ENCODE results near the gene SKAP1.
"Not testable (repeated sequence)": the region's sequence is repeated elsewhere in the genome, so short reads cannot be mapped to it uniquely, and the experiment has no call there.

Gene SKAP1

DNA sequence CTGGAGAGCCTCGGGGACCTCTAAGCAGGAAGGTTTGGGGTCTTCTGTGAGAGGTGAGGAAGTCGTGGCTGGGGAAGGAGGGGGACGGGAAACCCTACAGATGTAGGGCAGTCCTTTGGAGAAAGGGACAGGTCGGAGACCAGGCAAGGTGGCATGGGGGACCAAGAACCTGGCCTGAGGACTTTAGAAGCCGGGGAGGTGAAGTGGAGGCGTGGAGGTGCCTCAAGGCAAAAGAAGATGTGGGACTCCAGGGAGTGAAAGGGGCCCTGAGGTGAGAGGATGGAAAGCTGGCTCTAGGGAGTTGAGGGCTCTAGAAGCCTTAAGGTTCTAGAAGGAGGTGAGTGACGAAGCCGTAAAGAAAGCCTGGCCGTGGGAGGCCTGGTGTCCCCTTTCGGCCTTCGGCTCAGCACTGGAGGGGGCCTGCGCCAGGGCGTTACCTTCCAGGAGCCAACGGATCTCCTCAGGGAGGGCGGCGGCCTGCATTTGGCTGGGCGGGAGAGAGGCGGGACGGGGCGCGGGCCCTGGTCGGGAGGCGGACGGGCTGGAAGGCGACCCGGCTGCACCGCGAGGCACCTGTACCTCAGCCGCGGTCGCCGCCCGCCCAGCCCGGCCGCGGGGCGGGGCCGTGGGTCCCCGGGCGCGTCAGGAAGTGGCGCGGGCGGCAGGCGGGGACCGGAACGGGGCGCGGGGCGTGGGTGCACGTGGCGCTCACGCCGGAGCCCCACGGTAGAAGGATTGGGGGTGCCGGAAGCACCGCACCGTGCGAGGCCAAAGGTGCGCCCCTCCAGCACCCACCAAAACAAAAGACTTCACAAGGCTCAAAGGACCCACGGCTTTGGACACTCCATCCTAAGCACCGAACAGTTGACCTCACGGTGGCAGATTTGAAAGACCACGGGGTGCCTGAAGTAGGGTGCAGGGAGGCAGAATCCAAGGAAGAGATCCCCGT is at the start of gene SKAP1:
Gene SKAP1 (minus strand): TSS at position 577 of the 949 bp plus-strand sequence.
- no peak for DNase-seq (ENCODE audit: low read depth)

DNA sequence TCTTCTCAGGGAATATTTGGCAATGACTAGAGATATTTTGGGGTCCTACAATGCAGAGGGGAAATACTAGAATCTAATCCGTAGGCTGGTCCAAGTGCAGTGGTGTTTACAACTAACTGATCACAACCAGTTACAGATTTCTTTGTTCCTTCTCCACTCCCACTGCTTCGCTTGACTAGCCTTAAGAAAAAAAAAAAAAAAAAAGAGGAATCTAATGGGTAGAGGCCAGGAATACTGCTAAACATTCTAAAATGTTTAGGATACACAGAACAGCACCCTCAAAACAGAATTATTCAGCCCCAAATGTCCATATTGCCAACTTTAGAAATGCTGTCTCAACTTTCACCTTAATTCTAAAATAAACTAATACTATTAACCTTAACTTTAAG is 49.0 kb upstream of the SKAP1 start:
- no peak for DNase-seq (ENCODE audit: low read depth)

DNA sequence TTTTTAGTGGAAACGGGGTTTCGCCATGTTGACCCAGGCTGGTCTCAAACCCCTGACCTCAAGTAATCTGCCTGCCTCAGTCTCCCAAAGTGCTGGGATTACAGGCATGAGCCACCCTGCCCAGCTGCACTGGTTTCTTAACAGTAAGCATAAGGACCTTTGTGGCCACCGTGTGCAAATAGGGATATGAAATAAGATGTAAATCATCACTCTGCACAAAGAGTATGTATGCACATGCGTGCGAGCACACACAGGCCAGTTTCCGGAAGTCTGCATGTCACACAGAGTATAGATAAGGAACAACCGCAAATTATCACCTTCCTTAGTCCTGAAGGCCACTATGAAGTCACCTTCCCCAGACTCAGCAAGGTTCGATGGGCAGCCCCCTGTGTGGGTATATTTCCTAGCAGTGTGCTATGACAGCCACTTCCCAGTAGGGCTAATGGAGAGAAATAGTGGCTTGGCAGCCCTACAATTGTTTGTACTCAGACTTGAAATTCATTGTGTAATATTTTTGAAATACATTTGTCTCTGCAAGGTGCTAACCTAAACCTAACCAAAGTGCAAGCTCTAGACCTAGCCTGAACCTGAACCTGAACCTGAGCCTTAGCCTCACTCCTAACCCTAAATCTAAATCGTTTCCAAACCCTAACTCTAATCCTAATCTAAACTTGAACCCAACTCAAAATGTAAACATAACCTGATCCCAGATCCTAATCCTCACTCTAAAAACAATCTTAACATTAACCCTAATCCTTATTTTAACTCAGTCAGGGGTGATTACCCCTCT is 48.4 kb upstream of the SKAP1 start:
- DNase-seq (ENCODE audit: low read depth): peak; percentile 94

DNA sequence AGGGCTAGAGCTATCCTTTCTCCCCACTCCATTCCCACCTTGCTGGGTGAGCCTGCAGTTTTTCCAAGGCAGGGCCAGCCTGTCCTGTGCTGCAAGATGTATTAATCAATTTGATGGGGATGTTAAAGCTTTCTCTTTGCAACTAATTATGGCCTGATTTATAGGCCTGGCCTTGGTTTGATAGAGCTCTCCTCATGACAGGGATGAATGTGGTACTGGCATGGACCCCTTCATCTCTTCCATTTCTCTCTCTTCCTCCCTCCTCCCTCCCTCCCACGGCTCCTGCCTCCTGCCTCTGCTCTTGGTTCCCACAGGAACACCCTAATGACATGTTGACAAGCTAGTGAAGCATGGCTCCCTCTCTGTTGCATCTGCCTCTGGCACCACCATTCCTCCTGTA is 47.2 kb upstream of the SKAP1 start:
- no peak for DNase-seq (ENCODE audit: low read depth)

DNA sequence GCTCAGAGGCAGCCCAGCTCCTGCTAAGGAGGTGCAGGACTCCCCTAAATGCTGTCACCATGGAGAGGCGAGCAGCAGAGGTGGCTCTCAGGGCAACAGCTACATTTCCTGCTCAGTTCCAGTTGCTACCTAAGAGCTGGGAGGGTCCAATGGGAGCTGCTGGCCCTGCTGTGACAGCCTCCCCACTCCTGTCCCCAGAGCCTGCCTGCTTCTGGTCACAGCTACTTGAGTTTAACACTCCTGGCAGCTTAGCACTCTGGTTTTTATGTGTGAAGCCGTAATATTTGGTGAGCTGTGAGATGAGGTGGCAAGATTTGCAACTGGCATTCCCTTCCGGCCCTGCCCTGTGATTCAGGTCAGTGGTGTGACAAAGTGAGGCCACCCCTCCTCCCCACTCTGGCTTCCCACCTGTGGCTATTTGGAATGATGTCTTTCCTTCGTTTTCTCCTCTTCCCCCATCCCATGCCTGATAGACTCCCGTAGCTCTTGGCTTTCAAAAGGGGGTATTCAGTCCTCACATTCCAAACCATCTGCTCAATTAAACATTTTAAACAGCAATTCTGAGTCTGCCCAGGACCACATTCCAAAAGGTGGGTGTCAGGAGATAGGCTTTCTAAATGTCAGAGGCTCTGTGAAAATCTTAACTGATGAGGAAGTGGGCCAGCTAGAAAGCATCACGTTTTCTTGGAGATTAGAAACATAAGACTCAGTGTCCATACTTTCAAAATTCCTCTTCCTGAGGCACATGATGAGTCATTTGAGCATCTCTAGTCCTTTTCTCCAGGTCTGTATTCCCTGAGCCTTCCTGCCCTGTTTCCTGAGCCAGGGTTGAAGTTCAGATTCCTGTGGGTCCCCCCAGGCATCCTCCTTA is 42.6 kb upstream of the SKAP1 start:
- DNase-seq (ENCODE audit: low read depth): no peak

DNA sequence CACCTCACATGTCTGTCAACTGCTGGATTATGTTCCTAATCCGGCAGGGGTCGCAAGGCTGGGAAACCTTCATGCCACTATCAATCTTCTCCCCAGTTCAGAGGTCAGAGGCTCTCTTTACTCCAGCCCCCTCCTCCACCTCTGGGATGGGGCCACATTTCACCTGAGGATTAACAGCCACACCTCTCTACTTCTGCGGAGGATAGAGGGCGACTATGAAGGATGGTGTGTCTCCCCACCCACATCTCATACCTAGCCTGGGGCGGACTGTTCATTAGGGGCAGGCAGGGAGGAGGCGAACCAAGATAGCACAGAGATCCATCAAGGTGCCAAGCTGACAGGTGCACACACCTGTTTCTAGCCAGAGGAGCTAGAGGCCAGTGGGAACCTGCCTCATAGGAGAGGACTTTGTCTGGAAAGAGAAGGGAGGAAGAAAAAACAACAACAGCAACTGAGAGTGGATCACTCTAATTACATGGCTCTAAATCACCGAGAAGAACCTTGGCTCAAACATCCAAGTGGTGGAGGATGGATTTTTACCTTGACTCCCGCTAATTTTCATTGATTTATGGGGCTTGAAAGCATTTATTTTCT is 41.9 kb upstream of the SKAP1 start:
- no peak for DNase-seq (ENCODE audit: low read depth)

DNA sequence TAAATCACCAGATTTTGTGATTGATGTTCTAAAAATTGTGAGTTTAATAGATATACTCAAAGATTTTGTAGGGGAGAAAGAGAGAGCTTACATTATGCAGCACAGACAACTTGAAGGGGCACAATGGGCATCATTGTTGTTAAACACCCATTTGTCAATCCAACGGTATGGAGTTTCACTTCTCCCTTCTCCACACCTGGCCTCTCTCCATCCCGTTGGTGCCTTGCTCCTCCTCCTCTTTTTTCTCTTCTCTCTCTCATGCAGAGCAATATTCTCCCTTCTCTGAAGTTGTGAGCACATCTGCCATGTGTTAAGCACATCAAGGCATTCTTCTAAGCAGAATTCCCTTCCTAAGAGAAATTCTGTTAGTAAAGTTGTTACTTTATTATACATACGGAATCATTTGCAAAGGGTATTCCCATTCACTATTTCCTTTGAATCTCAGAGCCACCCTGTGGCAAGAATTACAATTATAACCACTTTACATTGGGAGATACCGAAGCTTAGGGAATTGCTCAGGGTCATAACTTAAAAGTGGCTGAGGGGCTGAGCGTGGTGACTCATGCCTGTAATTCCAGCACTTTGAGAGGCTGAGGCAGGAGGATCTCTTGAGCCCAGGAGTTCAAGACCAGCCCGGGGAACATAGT is 40.5 kb upstream of the SKAP1 start:
- DNase-seq (ENCODE audit: low read depth): no peak

DNA sequence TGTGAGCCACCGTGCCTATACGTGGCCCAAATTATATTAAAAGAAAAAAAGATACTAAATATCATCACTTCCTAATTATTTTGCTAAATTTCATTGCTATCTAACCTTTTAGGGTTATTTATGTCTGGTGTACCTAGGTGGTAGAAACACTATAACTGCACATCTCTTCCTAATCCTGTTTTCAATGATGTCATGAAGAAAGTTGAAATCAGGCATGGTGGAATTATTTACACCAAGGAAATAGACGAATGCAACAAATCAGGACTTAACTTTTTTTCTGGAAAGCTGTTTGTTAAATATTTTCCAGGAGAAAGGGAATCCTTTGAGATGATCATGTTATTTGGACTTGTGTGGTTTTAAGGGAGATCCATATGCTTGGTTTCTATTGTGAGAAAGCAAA is 39.2 kb upstream of the SKAP1 start:
- DNase-seq (ENCODE audit: low read depth): no peak

DNA sequence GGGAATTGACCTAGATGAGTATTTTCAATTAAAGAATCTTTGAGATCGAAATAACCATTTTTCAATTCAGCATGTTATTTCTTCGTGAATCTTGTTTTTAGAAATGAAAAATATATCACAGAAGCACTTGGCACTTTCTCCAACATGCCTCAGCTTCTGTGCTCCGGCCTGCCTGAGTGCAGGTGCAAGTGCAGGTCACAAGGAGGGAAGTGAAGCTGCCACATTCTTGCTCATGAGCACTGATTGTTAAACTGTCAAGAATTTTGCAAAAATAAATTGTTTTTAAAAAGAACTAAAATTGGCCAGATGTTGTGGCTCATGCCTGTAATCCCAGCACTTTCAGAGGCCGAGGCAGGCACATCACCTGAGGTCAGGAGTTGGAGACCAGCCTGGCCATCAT is 38.3 kb upstream of the SKAP1 start:
- no peak for DNase-seq (ENCODE audit: low read depth)

DNA sequence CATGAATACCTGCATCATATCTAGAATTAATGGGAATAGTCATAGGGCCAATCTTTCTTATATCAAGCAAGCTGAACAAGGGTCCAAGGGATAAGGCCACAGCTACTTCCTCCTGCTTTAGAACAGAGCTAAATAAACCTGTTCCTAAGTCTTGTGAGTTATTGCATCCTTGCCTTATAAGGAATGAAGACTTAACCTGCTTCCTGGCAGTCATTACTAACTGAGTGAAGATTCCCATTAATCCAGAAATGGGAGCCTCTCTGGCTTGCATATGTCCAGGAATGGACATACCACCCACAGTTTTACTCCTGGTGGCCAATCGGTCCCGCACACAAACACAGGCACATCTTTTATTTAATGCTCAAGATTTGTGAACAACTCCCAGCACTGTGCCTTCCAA is 35.9 kb upstream of the SKAP1 start:
- DNase-seq (ENCODE audit: low read depth): no peak

DNA sequence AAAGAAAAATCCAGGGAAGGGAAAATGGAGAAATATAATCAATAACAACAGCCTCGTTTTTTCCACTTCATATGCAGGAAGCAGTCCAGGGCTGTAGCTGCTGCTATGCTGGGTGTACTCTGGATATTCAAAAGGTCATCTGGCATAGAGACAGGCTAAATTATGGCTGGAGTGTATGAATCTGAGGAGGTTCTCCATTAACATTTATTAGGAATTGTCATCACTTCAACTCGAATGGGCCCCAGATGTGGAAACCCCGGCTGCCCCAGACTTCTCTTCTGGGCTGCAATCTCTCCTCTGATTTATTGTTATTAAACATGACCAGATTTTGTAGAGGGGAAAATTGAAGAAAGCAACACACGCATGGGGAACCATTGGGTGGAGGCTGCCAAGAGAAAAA is 33.5 kb upstream of the SKAP1 start:
- DNase-seq (ENCODE audit: low read depth): no peak

DNA sequence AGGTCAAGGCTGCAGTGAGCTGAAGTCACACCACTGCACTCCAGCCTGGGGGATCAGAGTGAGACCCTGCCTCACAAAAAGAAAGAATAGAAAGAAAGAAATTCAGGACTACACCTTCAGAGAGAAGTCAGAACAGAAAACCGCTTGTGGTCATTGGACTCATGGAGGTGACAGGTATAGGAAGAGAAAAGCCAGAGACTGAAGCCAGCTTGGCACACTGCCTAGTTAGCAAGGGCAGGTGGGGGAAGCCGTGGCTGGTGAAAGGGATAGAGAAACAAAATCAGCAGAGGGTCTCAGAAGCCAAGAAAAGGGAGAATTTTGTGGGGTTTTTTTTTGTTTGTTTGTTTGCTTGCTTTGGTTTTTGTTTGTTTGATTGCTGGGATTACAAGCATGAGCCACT is 32.9 kb upstream of the SKAP1 start:
- no peak for DNase-seq (ENCODE audit: low read depth)

DNA sequence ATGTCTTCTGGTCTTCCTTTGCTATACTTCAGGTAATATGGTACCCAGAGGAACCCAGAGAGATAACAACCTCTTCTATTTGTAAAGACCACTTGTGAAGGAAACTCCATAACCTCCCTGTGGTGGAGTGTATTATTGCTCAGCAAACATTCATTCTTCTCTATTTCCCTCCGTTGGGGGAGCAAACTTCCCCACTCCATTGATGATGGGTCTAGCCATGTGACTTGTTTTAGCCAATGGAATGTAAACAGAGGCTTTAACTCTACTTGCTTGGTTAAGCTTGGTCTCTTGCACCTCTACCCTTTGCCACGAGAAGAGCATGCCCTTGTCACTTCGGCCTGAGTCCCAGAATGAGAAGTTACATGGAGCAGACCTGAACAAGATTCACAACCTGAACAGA is 30.0 kb upstream of the SKAP1 start:
- peak; percentile 45 for DNase-seq (ENCODE audit: low read depth)

DNA sequence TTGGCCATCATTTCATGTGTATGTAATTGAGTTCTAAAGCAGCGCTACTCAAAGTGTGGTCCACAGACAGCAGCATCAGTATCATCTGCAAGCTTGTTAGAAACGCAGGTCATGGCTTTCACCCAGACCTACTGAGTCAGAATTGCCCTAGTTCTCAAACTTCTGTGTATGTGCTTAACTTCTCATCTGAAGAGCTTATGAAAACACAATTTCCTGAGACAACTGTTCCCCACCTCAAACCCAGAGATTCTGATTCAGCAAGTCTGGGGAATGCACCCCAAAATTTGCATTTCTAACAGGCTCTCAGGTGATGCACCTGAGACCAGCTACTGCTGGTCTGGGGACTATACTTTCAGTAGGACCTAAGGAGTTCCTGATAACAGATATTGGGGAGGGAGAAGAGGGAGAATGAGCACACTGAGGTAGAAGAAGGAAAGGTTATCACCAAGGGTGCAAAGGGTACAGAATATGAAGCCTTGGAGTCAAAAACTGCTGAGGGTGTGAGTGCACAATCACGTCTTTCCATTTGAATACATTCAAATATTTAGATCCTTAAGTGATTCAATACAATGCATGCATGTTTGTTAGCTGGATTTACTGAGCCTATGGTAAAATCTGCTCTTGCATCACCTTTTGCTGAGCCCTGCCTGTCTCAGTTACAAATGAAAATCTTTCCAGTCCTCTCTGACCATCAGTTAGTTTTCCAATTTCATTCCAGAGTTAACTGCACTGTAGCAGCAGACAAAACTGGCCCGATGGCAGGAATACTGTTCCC is 29.2 kb upstream of the SKAP1 start:
- no peak for DNase-seq (ENCODE audit: low read depth)

DNA sequence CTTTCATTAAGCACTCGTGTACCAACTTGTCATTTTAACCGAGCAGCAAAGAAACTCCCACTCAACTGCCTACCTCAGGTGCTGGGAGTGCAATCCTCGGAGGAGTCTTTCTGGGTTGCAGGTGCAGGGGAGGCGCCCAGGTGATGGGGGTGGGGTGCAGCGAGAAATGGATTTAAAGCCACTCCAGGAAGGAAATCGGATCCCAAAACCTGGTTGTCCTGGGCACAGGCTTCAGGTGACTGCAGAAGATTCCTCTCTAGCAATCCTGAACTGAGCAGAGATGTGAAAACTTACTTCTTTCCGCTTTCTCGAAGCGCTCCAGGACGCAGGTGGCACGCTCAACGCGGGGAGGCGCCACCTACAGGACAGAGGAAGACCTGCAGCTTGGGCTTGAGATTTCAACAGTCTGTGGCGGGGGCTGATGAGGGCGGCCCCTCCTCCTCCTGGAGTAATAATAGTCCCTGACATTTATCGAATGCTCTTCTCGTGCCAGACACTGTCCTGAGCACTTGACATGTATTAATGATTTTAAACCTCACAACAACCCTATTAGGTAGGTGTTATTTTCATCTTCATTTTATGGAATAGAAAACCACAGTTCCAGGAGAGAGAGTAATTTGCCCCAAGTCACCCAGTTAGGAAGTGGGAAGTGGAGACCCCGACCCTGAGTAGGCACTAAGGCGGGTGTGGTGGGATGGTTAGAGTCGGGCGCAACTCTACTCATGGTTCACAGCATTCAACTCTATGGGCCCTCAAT is 27.2 kb upstream of the SKAP1 start:
- DNase-seq (ENCODE audit: low read depth): peak; percentile 38

DNA sequence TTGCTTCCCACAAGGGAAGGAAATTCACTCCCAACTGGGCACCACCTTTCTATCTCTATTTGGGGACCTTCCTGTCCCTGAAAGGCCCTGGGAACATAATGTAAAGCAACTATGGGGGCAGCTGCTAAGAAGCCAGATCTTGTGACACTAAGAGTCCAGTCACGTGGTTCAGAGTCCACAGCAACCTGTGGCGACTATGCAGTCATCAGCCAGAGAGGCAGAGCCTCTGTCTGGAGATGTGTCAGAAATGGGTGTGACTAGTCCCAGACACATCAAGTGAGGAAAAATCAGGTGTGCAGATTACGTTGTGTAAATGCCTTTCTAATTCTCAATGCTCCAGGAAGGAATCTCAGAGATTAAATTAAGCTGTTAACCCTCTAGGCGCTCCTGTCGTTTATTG is 26.6 kb upstream of the SKAP1 start:
- DNase-seq (ENCODE audit: low read depth): no peak

DNA sequence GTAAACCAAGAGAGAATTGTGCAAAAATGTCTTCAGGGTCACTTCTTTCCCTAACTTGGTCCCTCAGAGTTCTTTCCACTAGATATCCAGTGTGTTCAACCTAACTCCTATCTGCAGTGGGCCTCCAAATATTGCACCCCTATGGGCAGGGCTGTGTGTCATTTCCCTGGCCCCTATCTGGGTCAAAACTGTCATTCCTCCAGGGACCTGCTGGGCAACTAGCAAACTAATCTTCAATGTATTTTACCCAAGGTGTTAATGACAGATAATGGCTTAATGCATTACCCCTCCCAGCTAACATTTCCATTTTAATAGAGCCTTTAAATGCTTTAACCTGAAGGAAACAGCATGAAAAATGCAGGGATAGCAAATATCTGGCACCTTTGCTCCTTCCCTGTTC is 25.8 kb upstream of the SKAP1 start:
- no peak for DNase-seq (ENCODE audit: low read depth)

DNA sequence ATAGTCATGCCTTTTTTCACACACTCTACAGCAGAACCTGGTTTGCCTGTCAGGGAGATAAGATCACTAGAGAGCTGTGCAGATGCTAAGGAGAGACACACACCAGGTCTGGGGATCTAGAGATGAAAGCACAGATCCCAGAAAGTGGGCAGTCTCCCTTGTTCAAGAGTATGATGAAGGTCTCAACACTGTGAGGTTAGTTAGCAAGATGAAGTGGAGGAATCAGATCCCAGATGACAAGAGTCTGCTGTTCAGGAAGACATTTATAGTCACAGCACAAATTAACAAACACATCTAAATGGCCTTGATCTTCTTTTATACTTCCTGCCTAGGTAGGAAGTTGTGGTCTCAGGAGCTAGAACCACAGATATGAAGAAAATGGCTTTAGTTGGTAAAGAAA is 23.4 kb upstream of the SKAP1 start:
- DNase-seq (ENCODE audit: low read depth): no peak

DNA sequence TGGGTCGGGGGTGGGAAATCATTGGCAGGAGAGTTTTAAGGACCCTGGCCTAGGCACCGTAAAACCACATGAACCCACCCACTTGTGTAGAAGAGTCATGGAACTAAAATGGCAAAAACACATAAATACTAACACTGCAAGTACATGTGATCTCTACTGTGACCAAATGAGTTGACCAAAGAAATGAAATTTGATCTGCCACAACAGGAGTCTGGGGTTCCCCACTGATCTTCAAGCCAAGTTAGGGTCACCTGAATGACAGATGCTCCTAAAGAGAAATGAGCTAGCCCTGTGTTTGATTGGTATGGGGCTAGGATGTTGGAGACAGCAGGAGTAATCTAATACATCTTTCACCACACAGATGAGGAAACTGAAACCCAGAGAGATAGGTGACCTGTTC is 21.5 kb upstream of the SKAP1 start:
- no peak for DNase-seq (ENCODE audit: low read depth)

DNA sequence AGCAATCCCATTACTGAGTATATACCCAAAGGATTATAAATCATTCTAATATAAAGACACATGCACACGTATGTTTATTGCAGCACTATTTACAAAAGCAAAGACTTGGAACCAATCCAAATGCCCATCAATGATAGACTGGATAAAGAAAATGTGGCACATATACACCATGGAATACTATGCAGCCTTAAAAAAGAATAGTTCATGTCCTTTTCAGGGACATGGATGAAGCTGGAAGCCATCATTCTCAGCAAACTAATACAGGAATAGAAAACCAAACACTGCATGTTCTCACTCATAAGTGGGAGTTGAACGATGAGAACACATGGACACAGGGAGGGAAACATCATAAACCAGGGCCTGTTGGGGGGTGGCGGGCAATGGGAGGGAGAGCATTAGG is 19.3 kb upstream of the SKAP1 start:
- not testable (repeated sequence) for DNase-seq (ENCODE audit: low read depth)
